ENCODE data around the gene CPNE7.

DNA sequence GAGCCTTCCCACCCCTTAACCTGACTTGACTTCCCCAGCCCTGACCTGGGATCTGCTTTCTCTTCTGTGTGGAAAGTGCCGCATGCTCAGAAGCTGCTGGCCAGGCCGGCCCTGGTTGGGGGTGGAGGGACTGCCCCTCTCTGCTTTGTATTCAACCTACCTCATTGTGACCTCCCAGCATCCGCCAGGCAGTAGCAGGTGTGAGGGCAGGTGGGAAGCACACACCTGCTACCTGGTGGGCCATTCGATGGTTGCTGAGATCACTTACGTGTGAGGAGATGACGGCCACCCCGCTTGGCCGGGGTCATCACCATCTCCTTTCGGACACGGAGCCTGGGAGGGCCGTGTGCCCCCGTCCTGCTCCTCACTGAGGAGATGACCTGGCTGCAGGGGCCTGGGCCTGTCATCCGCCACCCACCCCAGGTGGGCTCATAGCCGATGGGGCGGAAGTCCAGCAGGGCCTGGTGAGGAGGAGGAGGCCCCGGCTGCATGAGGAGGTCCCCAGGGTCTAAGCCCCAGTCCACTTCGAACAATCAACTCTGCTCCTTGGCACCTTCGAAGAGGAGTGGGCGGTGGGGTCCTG, 7.1 kb downstream of the CPNE7 start:
- TF ChIP-seq EZH2 (IDR thresholded peaks at IDR 0.05) (no peak), POLR2AphosphoS5 (IDR thresholded peaks at IDR 0.05; ENCODE audit: borderline replicate concordance, low read depth, low read length) (no peak)
